EL (cell line): ENCODE data around the gene CAVIN3.

Experiments
- DNase-seq: peaks from one replicate; pipeline ENCODE4 v3.0.0-alpha.2; 2016

Gene CAVIN3

GRCh38 chr11:6320411-6321155 is at the start of gene CAVIN3:
TSS of gene CAVIN3 (minus strand) at chr11:6320501. CDS start at chr11:6320476, 25 bp downstream.
- peak; percentile 91 for DNase-seq

- no peak for DNase-seq
These were observed 45.4 kb upstream of the CAVIN3 start for GRCh38 chr11:6365659-6366058.

GRCh38 chr11:6362873-6363678 is 42.8 kb upstream of the CAVIN3 start:
- peak; percentile 77 for DNase-seq

GRCh38 chr11:6362185-6362872 is 42.0 kb upstream of the CAVIN3 start:
- DNase-seq, result no peak

- DNase-seq, result no peak
These were observed 39.9 kb upstream of the CAVIN3 start for GRCh38 chr11:6360183-6360582.

- peak; percentile 97 for DNase-seq
These were observed 36.9 kb upstream of the CAVIN3 start for GRCh38 chr11:6357222-6357621.

- DNase-seq, result no peak
These were observed 36.3 kb upstream of the CAVIN3 start for GRCh38 chr11:6356503-6357055.

- no peak for DNase-seq
These were observed 34.6 kb upstream of the CAVIN3 start for GRCh38 chr11:6354651-6355485.

- peak; percentile 50 for DNase-seq
These were observed 33.2 kb upstream of the CAVIN3 start for GRCh38 chr11:6353367-6353987.

- no peak for DNase-seq
These were observed 31.6 kb upstream of the CAVIN3 start for GRCh38 chr11:6351782-6352382.

GRCh38 chr11:6350486-6350885 is 30.2 kb upstream of the CAVIN3 start:
- DNase-seq, result no peak

GRCh38 chr11:6350043-6350442 is 29.7 kb upstream of the CAVIN3 start:
- DNase-seq, result no peak

- DNase-seq, result no peak
These were observed 25.1 kb upstream of the CAVIN3 start for GRCh38 chr11:6345366-6345765.

GRCh38 chr11:6336293-6336692 is 16.0 kb upstream of the CAVIN3 start:
- no peak for DNase-seq

GRCh38 chr11:6334806-6335205 is 14.5 kb upstream of the CAVIN3 start:
- DNase-seq, result no peak

- DNase-seq, result no peak
These were observed 12.8 kb upstream of the CAVIN3 start for GRCh38 chr11:6333095-6333494.

- no peak for DNase-seq
These were observed 11.8 kb upstream of the CAVIN3 start for GRCh38 chr11:6332066-6332465.

- DNase-seq, result no peak
These were observed 8.0 kb upstream of the CAVIN3 start for GRCh38 chr11:6328321-6328720.

GRCh38 chr11:6327806-6328205 is 7.5 kb upstream of the CAVIN3 start:
- no peak for DNase-seq

- no peak for DNase-seq
These were observed 6.7 kb upstream of the CAVIN3 start for GRCh38 chr11:6326985-6327384.

- no peak for DNase-seq
These were observed 6.0 kb upstream of the CAVIN3 start for GRCh38 chr11:6326303-6326702.
